Endothelial cell of umbilical vein (primary cell): Measurements from ENCODE around the gene MARCHF6. TPM values are rescaled to one million over a fixed set of nuclear protein-coding genes. Genes with fewer than 3 reads are reported as not detected.

ENCODE experiments used
- BruUV-seq: library from RNA; stranded (reverse); fragments of 400-500 nt; replicated peaks from 2 replicates; lab custom pipeline; 2021; lab: Mats Ljungman, UMichigan
- CTCF ChIA-PET: fragments of 300-600, 350-600 bp; sonication (Branson Sonifier 250); formaldehyde crosslinking; loops from one replicate; lab custom pipeline; 2021; ENCODE audit warnings: antibody characterized with exemption, inconsistent platforms; lab: Charles Lee
- POLR2A ChIA-PET: fragments of 300-600, 350-600 bp; sonication (Branson Sonifier 250); formaldehyde crosslinking; loops from one replicate; lab custom pipeline; 2021; ENCODE audit warnings: antibody characterized with exemption, inconsistent platforms; lab: Charles Lee
- DNase-seq: peaks from one replicate; pipeline ENCODE4 v3.0.0-alpha.2; 2011; ENCODE audit warnings: low read depth, low spot score
- FAIRE-seq: peaks from 2 replicates; lab custom pipeline; 2011; peaks lifted over from hg19 to GRCh38; lab: Jason Lieb, UNC
- H2AFZ ChIP-seq: 2 replicates; pipeline ENCODE4 v1.6.0; 2012; ENCODE audit warnings: low read depth, low read length, control low read depth, inconsistent platforms
- H3K27ac ChIP-seq: 2 replicates; pipeline ENCODE4 v1.5.1; 2011; ENCODE audit warnings: low read depth, mild to moderate bottlenecking, control low read depth, low read length, moderate library complexity; ENCODE audit not compliant: insufficient read depth
- H3K27me3 ChIP-seq, 2 experiments: 2 replicates each; pipeline versions ENCODE4 v1.6.0 to v1.6.1; 2011; ENCODE audit warnings: low read length in 2 of 2, mixed read lengths in 1 of 2; ENCODE audit not compliant: control insufficient read depth in 2 of 2, insufficient read depth in 2 of 2
- H3K36me3 ChIP-seq, 2 experiments: 2 replicates in 1 of 2; 3 replicates in 1 of 2; pipeline ENCODE4 v1.5.1; 2011; ENCODE audit warnings: low read length in 2 of 2, mild to moderate bottlenecking in 1 of 2, moderate library complexity in 1 of 2; ENCODE audit not compliant: control insufficient read depth in 2 of 2, insufficient read depth in 2 of 2; ENCODE audit errors: extremely low read depth in 1 of 2
- H3K4me1 ChIP-seq: 3 replicates; pipeline ENCODE4 v1.5.1; 2011; ENCODE audit warnings: mild to moderate bottlenecking, low read length; ENCODE audit not compliant: control insufficient read depth, insufficient read depth; ENCODE audit errors: extremely low read depth
- H3K4me2 ChIP-seq: 2 replicates; pipeline ENCODE4 v1.6.1; 2011; ENCODE audit warnings: low read length, control low read depth, mixed read lengths; ENCODE audit not compliant: insufficient read depth
- H3K4me3 ChIP-seq, 3 experiments: fragments of 200-600 bp in 1 of 3; sonication (generic), shearing (Covaris generic) in 1 of 3; replicated peaks in 1 of 3; 2 replicates each; pipeline ENCODE4 v1.5.1; 2011 to 2016; ENCODE audit warnings: control low read depth in 3 of 3, low read length in 3 of 3, mild to moderate bottlenecking in 2 of 3, inconsistent platforms in 1 of 3, low read depth in 1 of 3, moderate library complexity in 1 of 3; ENCODE audit not compliant: insufficient read depth in 1 of 3
- H3K79me2 ChIP-seq: 2 replicates; pipeline ENCODE4 v1.6.0; 2012; ENCODE audit warnings: low read length, inconsistent platforms; ENCODE audit not compliant: control insufficient read depth, insufficient read depth
- H3K9ac ChIP-seq: replicated peaks from 2 replicates; pipeline ENCODE3; 2011; ENCODE audit warnings: low read length, control low read depth; ENCODE audit not compliant: insufficient read depth; ENCODE audit errors: extremely low read depth
- H3K9me1 ChIP-seq: replicated peaks from 3 replicates; pipeline ENCODE4 v1.6.0; 2011; ENCODE audit warnings: mild to moderate bottlenecking, low read length; ENCODE audit not compliant: control insufficient read depth, insufficient read depth; ENCODE audit errors: extremely low read depth
- H3K9me3 ChIP-seq: replicated peaks from 2 replicates; pipeline ENCODE4 v1.5.1; 2012; ENCODE audit warnings: low read length, inconsistent platforms; ENCODE audit not compliant: control insufficient read depth, insufficient read depth
- H4K20me1 ChIP-seq: replicated peaks from 2 replicates; pipeline ENCODE3; 2011; ENCODE audit warnings: mild to moderate bottlenecking, low read length; ENCODE audit not compliant: control insufficient read depth, insufficient read depth; ENCODE audit errors: extremely low read depth
- CTCF ChIP-seq, 2 donors: IDR thresholded peaks; 1 replicate in 1 of 2; 2 replicates in 1 of 2; pipeline ENCODE4 v1.5.1; 2011; ENCODE audit warnings: low read length in 2 of 2, mild to moderate bottlenecking in 2 of 2, moderate library complexity in 2 of 2, control low read depth in 1 of 2, inconsistent platforms in 1 of 2, low read depth in 1 of 2; ENCODE audit not compliant: insufficient read depth in 1 of 2; ENCODE audit errors: extremely low read depth in 1 of 2
- EZH2 ChIP-seq: IDR thresholded peaks from 2 replicates; pipeline ENCODE4 v1.6.1; 2012; ENCODE audit warnings: borderline replicate concordance, low read depth, mild to moderate bottlenecking, moderate library complexity, low read length, inconsistent platforms; ENCODE audit not compliant: severe bottlenecking
- FOS ChIP-seq: IDR thresholded peaks from 2 replicates; pipeline ENCODE4 v1.6.1; 2011; ENCODE audit warnings: mild to moderate bottlenecking, low read length, moderate library complexity, borderline replicate concordance; ENCODE audit not compliant: insufficient read depth
- GATA2 ChIP-seq: IDR thresholded peaks from 2 replicates; pipeline ENCODE4 v1.7.0; 2011; ENCODE audit warnings: low read depth, mild to moderate bottlenecking, moderate library complexity, mixed read lengths, low read length; ENCODE audit not compliant: insufficient read length, insufficient read depth
- JUN ChIP-seq: IDR thresholded peaks from 2 replicates; pipeline ENCODE4 v1.6.1; 2011; ENCODE audit warnings: borderline replicate concordance, low read depth; ENCODE audit not compliant: insufficient read length, insufficient read depth
- MAX ChIP-seq: IDR thresholded peaks from 2 replicates; pipeline ENCODE4 v1.6.1; 2011; ENCODE audit not compliant: insufficient read depth, insufficient read length
- MYC ChIP-seq: IDR thresholded peaks from one replicate; pipeline ENCODE4 v1.6.1; 2011; ENCODE audit warnings: mild to moderate bottlenecking, low read depth, low read length
- POLR2A ChIP-seq: IDR thresholded peaks from 2 replicates; pipeline ENCODE4 v1.6.1; 2012; ENCODE audit warnings: low read depth, mild to moderate bottlenecking, control low read depth, low read length
- POLR2AphosphoS5 ChIP-seq: IDR thresholded peaks from 2 replicates; pipeline ENCODE4 v1.6.1; 2012; ENCODE audit warnings: low read depth, mild to moderate bottlenecking, control low read depth, low read length, moderate library complexity; ENCODE audit not compliant: insufficient read depth
- dilution Hi-C: fragments of 300-500 bp; cut with MboI; formaldehyde crosslinking; loops from one replicate; pipeline ENCODE4 v1.15.0; 2019; ENCODE audit warnings: low sequenced_read_pairs; ENCODE audit not compliant: extremely low pct_ligation_motif_present
- intact Hi-C: fragments of 100-400 bp; cut with micrococcal nuclease; formaldehyde crosslinking; loops from one replicate; pipeline ENCODE4 v1.10.0; 2022
- polyA plus RNA-seq, 4 experiments: library from polyadenylated mRNA; depleted of rRNA in 3 of 4; stranded (reverse) in 3 of 4; unstranded in 1 of 4; fragments of >200 nt; gene quantifications; 2 replicates each; pipeline versions ENCODE4 v1.2.1 to v1.2.3, GENCODE V29; 2011 to 2012; ENCODE audit warnings: missing spikeins in 1 of 4
- total RNA-seq: library from RNA; stranded (reverse); gene quantifications from 2 replicates; pipeline ENCODE4 v1.2.3, GENCODE V29; 2021

The MARCHF6 gene
- total and polyA plus RNA-seq, 2 donors (not counting 3 experiments of a cell fraction or from before 2014, with no cell fraction given): 108 to 112 TPM

GRCh38 chr5:10315201-10315600, 38.3 kb upstream of the MARCHF6 start:
- Histone ChIP-seq H3K27ac (no peak overlapping the region), H3K79me2 (no peaks in the 10 kb centered on the region), H2AFZ (no peak overlapping the region), H3K9me3 (no peaks in the 10 kb centered on the region), H3K27me3 (no peaks in the 10 kb centered on the region), H3K4me3 (no peak overlapping the region), H3K9me1 (no peaks in the 10 kb centered on the region), H3K9ac (no peak overlapping the region), H3K4me2 (no peak overlapping the region), H3K36me3 (no peaks in the 10 kb centered on the region), H3K4me1 (peaks cover 2% of the 10 kb centered on the region), H4K20me1 (no peaks in the 10 kb centered on the region)
- CTCF ChIA-PET: interaction anchor here (1.2 to 1.8 kb wide), 2 partner anchors 31 to 56 kb away, joined by 4 to 7 read pairs; no protein-coding TSS in a partner anchor
- TF ChIP-seq MYC (no peak), POLR2AphosphoS5 (no peak), JUN (no peak), EZH2 (no peak), GATA2 (no peak)
- POLR2A ChIA-PET: interaction anchor here (0.7 kb wide), 1 partner anchor 38 kb away, joined by 5 read pairs; the partner anchor contains the start of gene MARCHF6
- BruUV-seq: no TSS peak
- DNase-seq (no peak), FAIRE-seq (no peak)
- intact Hi-C loops: no loop called here
- dilution Hi-C loops: no loop called here

- Histone ChIP-seq H3K4me2 (no peak overlapping the region), H2AFZ (no peak overlapping the region), H4K20me1 (no peaks in the 10 kb centered on the region), H3K79me2 (no peaks in the 10 kb centered on the region), H3K9me1 (no peaks in the 10 kb centered on the region), H3K27me3 (no peaks in the 10 kb centered on the region), H3K36me3 (no peaks in the 10 kb centered on the region), H3K4me1 (no peaks in the 10 kb centered on the region), H3K9ac (no peak overlapping the region), H3K4me3 (no peak overlapping the region), H3K9me3 (no peaks in the 10 kb centered on the region), H3K27ac (no peak overlapping the region)
- intact Hi-C loops: no loop called here
- no peak for FAIRE-seq
- DNase-seq: no peak
- ChIA-PET CTCF (interaction anchor here (1.8 kb wide), 1 partner anchor 32 kb away, joined by 7 read pairs; no protein-coding TSS in a partner anchor), POLR2A (interaction anchor here (0.7 kb wide), 1 partner anchor 38 kb away, joined by 5 read pairs; the partner anchor contains the start of gene MARCHF6)
- no TSS peak for BruUV-seq
- dilution Hi-C loops: no loop called here
- TF ChIP-seq FOS (no peak), MYC (no peak), EZH2 (no peak), POLR2AphosphoS5 (no peak), POLR2A (no peak), JUN (no peak), MAX (no peak), GATA2 (no peak), CTCF (IDR thresholded peaks at IDR 0.05; ENCODE audit: extremely low read depth in 1 of 2, insufficient read depth in 1 of 2, low read depth in 1 of 2, low read length in 2 of 2) (no peak)
Measured at GRCh38 chr5:10315824-10316509, 37.5 kb upstream of the MARCHF6 start.
